Activated CD8-positive, alpha-beta memory T cell treated with anti-CD3 and anti-CD28 coated beads, Interleukin-2, amount 50 U/mL, for 4 hours (primary cell): ENCODE data around the gene TTC34.

Experiments
- DNase-seq: peaks from one replicate; pipeline ENCODE4 v3.0.0-alpha.2; 2020

The TTC34 gene

DNA sequence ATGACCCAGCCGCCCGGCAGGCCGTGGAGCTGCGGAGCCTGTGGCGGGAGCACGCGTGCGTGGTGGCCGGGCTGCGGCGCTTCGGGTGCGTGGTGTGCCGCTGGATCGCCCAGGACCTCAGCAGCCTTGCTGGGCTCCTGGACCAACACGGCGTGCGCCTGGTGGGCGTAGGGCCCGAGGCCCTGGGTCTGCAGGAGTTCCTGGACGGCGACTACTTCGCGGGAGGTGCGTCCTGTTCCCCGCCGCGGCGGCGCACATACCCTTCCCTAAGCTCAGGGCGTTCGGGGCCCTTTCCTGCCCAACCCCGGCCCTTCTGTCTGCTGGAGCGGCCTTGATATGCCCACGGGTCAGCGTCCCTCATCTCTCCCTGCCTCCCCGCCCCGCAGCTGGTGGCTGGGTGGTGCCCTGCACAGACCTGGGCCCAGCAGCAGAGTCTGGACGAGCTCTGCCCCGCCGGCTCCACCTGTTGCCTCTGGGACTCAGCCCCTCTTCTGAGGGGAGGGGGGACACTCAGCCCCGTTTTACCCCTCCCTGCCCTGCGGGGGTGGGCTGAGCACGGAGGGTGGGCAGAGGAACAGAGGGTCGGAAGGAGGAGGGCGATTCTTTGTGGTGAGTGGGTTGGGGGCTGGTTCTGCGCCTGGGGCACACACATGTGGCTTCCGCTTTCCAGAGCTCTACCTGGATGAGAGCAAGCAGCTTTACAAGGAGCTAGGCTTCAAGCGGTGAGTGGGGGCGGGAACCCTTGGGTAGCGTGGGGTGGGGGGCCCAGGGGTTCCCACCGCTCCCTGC lies 214.2 kb downstream of the TTC34 start:
- peak; percentile 34 for DNase-seq

- DNase-seq, result peak; percentile 98
These were observed 215.1 kb downstream of the TTC34 start, which contains the start of gene PRXL2B for GRCh38 chr1:2586154-2587070. TSS of gene PRXL2B (plus strand) at chr1:2586777. CDS start at chr1:2586886, 109 bp downstream.
